HUES64 (cell line): ENCODE measurements around the gene TUBA1C.
"Not testable (repeated sequence)": the region's sequence is repeated elsewhere in the genome, so short reads cannot be mapped to it uniquely, and the experiment has no call there.

Source experiments
- H3K27ac ChIP-seq: 2 replicates; pipeline ENCODE4 v1.7.0; 2013; ENCODE audit warnings: low read depth, low read length, inconsistent platforms
- H3K27me3 ChIP-seq: 2 replicates; pipeline ENCODE4 v1.6.1; 2013; ENCODE audit warnings: mild to moderate bottlenecking, low read length; ENCODE audit not compliant: insufficient read depth
- H3K36me3 ChIP-seq: 2 replicates; pipeline ENCODE4 v1.6.1; 2013; ENCODE audit warnings: mild to moderate bottlenecking, low read length; ENCODE audit not compliant: insufficient read depth
- H3K4me1 ChIP-seq: 2 replicates; pipeline ENCODE4 v1.6.1; 2013; ENCODE audit warnings: mild to moderate bottlenecking, low read length, moderate library complexity; ENCODE audit not compliant: insufficient read depth
- H3K4me3 ChIP-seq: 2 replicates; pipeline ENCODE4 v1.5.1; 2013; ENCODE audit warnings: mild to moderate bottlenecking, low read length, moderate library complexity
- H3K9ac ChIP-seq: 2 replicates; pipeline ENCODE4 v1.6.1; 2013; ENCODE audit warnings: mild to moderate bottlenecking, low read depth, low read length
- H3K9me3 ChIP-seq: 2 replicates; pipeline ENCODE4 v1.6.1; 2013; ENCODE audit warnings: low read depth, low read length; ENCODE audit not compliant: insufficient read depth
- WGBS: fragments of 150-250, 120-280 bp; methylation state at CpG from one replicate; pipeline ENCODE4 v1.1.7; 2013; ENCODE audit warnings: missing lambda C conversion rate; 5-methylcytosine and 5-hydroxymethylcytosine counted together

Gene TUBA1C

DNA sequence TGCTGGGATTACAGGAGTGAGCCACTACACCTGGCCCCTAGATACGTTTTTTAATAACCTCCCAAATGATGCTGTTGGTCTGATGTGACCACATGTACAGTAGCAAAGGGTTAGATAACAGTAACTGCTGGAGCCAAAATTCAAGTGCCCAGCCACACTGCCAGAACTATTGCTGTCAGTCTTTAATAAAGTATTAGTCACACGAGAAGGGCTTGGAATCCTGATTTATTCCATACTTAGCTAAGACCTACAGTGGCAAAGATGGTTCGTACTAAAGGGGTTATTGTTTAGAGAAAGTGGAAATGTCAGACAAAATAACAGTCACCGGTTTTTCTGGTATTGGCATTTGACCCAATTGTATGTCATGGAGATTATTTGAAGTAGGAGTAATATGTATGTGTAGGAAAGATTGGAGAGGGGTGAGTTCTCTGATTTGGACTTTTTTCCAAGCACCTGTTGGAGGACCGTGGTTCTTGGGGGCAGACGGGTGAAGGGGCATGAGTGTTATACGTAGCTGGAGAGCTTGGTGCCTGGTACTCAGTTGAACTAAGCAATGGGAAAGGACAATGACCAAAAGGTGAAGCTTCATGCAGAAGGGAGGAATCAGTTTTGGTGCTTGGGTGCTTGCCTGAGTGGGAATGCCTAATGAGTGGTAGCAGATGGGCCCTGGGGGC is 9.7 kb downstream of the TUBA1C start:
- no peaks in the 10 kb centered on the region for H3K27me3 ChIP-seq
- no peaks in the 10 kb centered on the region for H3K9me3 ChIP-seq
- peaks cover 42% of the 10 kb centered on the region for H3K36me3 ChIP-seq
- 93% methylated on average over 7 of the region's 7 CpGs for WGBS
- H3K4me1 ChIP-seq: peaks cover 3% of the 10 kb centered on the region; the same call in 1 of the 2 replicates
- H3K9ac ChIP-seq: no peak overlapping the region
- no peak overlapping the region for H3K27ac ChIP-seq
- H3K4me3 ChIP-seq: no peak overlapping the region

DNA sequence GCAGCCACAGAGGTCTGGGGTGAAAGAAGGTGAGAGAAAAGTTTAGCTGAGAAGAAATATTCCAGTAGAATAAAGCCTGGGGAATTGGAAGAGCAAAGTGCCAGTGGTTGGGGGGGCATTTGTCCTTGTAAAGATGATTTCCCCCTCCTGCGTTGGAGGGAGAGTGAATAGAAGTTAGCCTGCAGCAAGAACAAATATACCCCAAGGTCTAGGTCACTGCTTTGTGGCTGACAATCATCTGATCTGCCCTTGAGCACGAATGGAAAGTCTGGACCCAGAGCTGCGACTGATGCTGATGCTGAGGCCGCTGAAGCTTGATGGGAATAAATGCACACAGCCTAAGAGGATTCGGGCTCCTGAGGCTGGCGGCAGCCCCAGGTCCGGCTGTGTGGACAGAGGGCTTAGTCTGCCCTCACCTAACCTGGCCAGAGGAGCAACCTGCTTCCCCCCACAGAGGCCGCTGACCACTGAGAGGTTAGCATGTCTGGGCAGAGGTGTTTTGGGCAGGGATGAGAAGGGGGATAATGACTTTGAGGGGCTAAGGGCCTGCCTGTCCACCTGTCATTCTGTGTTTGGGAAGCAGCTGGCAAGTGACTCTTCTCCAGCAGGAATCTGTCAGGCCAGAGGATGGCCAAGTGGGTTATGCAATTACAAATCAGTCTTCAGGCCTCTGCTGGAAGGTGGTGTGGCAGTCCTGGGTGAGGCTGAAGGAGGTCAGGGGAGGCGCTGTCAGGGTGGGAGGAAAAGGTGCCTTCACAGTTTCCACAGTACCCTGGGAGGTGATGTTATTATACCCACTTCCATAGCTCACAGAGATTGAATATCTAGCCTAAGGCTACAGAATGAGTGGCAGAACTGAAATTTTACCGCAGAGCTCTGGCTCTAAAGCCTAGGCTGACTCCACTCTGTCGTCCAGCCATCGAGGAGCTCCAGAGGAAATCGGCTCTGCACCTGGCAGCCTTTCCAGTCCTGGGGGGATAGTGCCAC is 11.7 kb downstream of the TUBA1C start:
- Histone ChIP-seq H3K4me3 (no peak overlapping the region), H3K9ac (no peak overlapping the region), H3K9me3 (no peaks in the 10 kb centered on the region), H3K4me1 (peaks cover 10% of the 10 kb centered on the region; the same call in 1 of the 2 replicates), H3K36me3 (peaks cover 22% of the 10 kb centered on the region), H3K27ac (no peak overlapping the region), H3K27me3 (no peaks in the 10 kb centered on the region)
- 84% methylated on average over 12 of the region's 13 CpGs for WGBS

DNA sequence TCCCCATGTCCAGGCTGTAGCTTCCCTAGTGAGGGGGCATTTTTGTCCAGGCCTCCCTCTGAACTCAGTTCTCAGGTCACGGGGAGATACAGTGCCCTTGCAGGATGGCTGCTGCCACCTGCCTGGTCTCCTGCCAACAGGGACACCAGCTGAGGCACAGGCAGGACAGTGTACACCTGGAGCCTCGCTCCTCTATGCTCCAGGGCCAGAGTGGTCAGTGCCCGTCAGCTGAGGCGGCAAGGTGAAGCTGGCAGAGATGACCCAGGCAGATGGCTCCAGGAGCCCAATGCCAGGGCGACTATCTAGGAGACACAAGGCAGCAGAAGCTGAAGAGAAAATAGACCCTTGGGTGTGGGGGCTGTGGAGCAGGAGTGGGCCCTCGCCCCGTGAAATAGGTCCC is 12.6 kb downstream of the TUBA1C start:
- Histone ChIP-seq H3K27me3 (no peaks in the 10 kb centered on the region), H3K36me3 (peaks cover 16% of the 10 kb centered on the region), H3K4me1 (peaks cover 15% of the 10 kb centered on the region; the same call in 1 of the 2 replicates), H3K9ac (no peak overlapping the region), H3K9me3 (no peaks in the 10 kb centered on the region), H3K4me3 (no peak overlapping the region), H3K27ac (no peak overlapping the region)
- WGBS: 92% methylated on average over 7 of the region's 7 CpGs

- WGBS: 32% methylated on average over 7 of the region's 7 CpGs
- Histone ChIP-seq H3K36me3 (no peaks in the 10 kb centered on the region), H3K9ac (peak overlapping the region; percentile 36; the same call in 1 of the 2 replicates), H3K9me3 (no peaks in the 10 kb centered on the region), H3K27me3 (no peaks in the 10 kb centered on the region), H3K4me1 (peaks cover 17% of the 10 kb centered on the region; the same call in 1 of the 2 replicates), H3K27ac (peak overlapping the region; percentile 42; the same call in 1 of the 2 replicates), H3K4me3 (no peak overlapping the region)
These were observed 14.9 kb downstream of the TUBA1C start for GRCh38 chr12:49279706-49280159.

- not testable (repeated sequence) for H3K36me3 ChIP-seq, H3K4me3 ChIP-seq, H3K9me3 ChIP-seq, H3K27ac ChIP-seq, H3K9ac ChIP-seq, H3K27me3 ChIP-seq
- H3K4me1 ChIP-seq: peaks cover 17% of the 10 kb centered on the region; the same call in 1 of the 2 replicates
- WGBS: 86% methylated on average over 6 of the region's 6 CpGs
These were observed 15.7 kb downstream of the TUBA1C start for GRCh38 chr12:49280545-49280944.

GRCh38 chr12:49282302-49282701 is 17.4 kb downstream of the TUBA1C start:
- Histone ChIP-seq H3K4me3 (no peak overlapping the region), H3K4me1 (peaks cover 17% of the 10 kb centered on the region; the same call in 1 of the 2 replicates), H3K9me3 (no peaks in the 10 kb centered on the region), H3K9ac (no peak overlapping the region), H3K36me3 (no peaks in the 10 kb centered on the region), H3K27ac (no peak overlapping the region), H3K27me3 (peaks cover 3% of the 10 kb centered on the region; the same call in 1 of the 2 replicates)
- WGBS: 79% methylated on average over 5 of the region's 5 CpGs

GRCh38 chr12:49282740-49283375 is 18.0 kb downstream of the TUBA1C start:
- not testable (repeated sequence) for H3K9me3 ChIP-seq
- peaks cover 17% of the 10 kb centered on the region; the same call in 1 of the 2 replicates for H3K4me1 ChIP-seq
- 90% methylated on average over 2 of the region's 6 CpGs for WGBS

DNA sequence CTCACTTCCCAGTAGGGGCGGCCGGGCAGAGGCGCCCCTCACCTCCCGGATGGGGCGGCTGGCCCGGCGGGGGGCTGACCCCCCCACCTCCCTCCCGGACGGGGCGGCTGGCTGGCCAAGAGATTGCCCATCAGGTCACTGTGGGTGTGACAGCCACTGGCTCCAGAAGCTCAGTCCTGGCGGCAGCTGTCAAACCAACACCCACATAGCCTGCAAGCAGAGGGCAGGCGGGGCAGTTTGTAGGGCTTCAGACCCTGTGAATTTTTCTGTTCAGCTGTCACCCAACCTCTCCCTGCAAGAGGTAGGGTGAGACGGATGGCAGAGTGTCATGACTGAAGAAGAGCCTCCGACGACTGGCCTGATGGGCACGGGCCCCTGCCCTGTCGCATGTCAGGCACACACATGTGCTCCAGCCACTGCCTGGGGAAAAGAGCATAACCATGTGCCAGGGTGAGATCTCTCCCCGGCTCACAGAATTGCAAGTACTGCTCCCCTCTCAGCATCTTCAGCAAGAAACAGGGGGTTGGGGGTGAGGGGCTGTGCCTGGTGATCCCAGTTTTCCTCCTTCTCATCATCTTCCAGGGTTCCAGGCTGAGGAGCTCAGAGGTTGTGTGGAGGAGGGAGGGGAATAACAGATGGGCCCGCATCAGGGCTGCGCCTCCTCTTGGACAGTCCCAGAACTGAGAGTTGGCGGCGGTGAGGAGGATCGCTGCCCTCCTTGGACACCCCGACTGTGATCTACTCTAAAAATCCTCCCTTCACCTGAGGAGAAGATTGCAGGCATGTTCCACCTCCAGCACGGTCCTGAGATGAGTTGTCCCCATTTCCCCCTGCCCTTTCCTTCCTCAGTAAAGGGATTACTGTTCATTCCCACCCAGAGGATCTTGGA is 18.9 kb downstream of the TUBA1C start:
- Histone ChIP-seq H3K27ac (no peak overlapping the region), H3K9ac (no peak overlapping the region), H3K36me3 (no peaks in the 10 kb centered on the region), H3K4me3 (no peak overlapping the region), H3K27me3 (peaks cover 9% of the 10 kb centered on the region), H3K9me3 (no peaks in the 10 kb centered on the region), H3K4me1 (peaks cover 17% of the 10 kb centered on the region; the same call in 1 of the 2 replicates)
- WGBS: 91% methylated on average over 25 of the region's 25 CpGs

More at GRCh38 chr12:49282740-49283375, 18.0 kb downstream of the TUBA1C start:
- not testable (repeated sequence) for H3K4me3 ChIP-seq, H3K27ac ChIP-seq, H3K27me3 ChIP-seq, H3K9ac ChIP-seq, H3K36me3 ChIP-seq

DNA sequence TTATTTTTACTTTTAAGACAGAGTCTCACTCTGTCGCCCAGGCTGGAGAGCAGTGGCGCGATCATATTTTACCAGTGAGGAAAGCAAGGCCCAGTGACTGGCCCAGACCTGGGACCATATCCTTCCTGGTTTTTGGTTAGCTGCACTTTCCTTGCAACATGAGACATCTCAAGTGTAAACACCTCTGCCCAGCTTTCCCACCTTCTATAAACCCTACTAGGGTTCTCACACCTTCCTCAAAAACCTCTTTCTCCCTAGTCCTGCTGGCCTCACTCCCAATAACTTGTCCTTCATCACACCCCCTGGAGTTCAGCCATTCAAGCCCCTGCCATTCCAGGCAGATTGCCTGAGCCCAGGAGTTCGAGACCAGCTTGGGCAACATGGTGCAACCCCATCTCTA is 19.8 kb downstream of the TUBA1C start:
- 94% methylated on average over 4 of the region's 4 CpGs for WGBS
- Histone ChIP-seq H3K9ac (no peak overlapping the region), H3K9me3 (no peaks in the 10 kb centered on the region), H3K4me3 (no peak overlapping the region), H3K27me3 (peaks cover 9% of the 10 kb centered on the region), H3K36me3 (no peaks in the 10 kb centered on the region), H3K27ac (no peak overlapping the region), H3K4me1 (peaks cover 13% of the 10 kb centered on the region; the same call in 1 of the 2 replicates)

DNA sequence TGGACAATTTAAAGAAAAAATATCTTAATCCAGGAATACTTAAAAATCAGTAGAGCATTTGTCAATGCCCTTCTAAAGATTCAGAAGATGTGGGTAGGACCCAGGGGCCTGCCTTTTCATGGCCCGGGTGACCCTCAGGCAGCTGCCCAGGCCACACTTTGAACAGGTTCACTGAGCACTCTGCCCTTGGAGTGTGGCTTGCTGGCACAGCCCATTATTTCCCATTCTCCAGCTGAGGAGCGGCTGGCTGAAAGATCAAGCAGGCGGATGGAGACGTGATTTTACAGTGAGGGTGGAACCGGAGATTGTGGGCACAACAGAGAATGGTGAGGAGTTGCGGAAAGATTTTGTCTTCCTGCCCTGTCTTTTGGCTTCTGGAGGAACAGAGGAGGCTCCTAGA is 23.0 kb downstream of the TUBA1C start:
- H3K9ac ChIP-seq: no peak overlapping the region
- H3K4me1 ChIP-seq: 0 out of 2 replicates have a peak, but pooled peaks cover 3% of the 10 kb centered on the region
- WGBS: 65% methylated on average over 6 of the region's 6 CpGs
- no peak overlapping the region for H3K4me3 ChIP-seq
- peaks cover 29% of the 10 kb centered on the region for H3K27me3 ChIP-seq
- no peaks in the 10 kb centered on the region for H3K36me3 ChIP-seq
- no peak overlapping the region for H3K27ac ChIP-seq
- no peaks in the 10 kb centered on the region for H3K9me3 ChIP-seq
